ENCODE data around the gene CEP57.
"Not testable (repeated sequence)": the region's sequence is repeated elsewhere in the genome, so short reads cannot be mapped to it uniquely, and the experiment has no call there.

CEP57 gene

DNA sequence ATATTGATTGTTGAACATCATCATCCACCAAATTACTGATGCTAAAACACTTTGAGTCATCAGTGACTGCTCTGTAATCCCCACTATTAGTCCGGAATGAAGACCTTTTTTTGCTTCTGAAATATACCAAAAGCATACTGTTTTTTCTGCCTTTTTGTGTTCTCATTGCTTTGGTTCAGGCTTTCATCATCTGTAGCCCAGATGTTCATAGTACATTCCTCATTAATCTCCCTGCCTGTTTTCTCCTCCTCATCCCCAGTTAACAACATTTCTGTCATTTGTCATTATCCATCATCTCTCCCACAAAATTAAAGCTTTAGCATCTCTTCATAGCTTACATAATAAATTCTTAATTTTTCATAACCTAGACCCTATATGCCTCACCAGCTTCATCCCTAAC, 9.2 kb downstream of the CEP57 start:
- no peak for DNase-seq

DNA sequence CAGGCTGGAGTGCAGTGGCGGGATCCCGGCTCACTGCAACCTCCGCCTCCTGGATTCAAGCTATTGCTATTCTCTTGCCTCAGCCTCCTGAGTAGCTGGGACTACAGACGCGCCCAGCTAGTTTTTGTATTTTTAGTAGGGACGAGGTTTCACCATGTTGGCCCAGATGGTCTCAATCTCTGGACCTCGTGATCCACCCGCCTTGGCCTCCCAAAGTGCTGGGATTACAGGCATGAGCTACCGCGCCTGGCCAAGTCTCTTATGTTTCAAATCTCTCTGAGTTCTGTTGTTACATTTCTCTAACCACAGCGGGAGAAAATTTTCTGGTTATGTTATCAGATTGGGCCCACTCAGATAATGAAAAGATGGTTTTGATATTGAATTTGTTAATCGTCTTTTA, 10.1 kb downstream of the CEP57 start:
- no peak for DNase-seq

DNA sequence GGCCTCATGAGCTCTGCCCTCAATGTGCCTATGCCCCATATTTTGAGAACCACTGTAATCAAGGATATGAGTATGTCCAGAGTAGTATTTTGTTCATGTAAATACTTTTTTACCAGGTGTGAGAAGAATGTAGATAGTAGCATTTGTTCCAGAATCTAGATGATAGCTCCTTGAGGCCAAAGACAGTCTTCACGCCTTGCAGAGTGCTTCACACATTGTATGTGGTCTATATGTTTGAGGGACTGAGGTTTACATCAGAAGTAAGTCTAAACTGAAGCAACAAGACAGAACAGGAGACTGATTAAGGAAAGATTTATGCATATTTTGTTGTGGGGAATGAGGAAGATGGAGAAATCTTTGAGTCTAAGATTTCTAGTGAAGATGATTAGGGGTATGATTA, 12.5 kb downstream of the CEP57 start:
- DNase-seq = no peak

DNA sequence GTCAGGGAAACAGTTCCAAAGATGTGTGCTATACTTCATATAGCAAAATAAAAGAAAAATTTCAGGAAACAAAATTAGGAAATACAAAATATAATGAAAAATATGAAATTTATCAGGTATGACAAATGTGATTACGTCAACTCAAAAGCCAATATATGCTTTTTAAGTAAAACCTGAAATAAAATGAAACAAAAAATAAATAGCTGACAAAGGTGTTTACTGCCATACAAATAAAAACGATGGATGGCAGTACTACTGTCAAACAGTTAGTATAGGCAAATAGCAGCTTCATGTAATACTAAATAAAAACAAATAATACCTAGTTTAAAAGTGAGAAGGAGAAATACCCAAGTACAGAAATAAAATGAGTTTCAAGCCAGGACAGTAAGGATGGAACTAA, 13.7 kb downstream of the CEP57 start:
- no peak for DNase-seq

DNA sequence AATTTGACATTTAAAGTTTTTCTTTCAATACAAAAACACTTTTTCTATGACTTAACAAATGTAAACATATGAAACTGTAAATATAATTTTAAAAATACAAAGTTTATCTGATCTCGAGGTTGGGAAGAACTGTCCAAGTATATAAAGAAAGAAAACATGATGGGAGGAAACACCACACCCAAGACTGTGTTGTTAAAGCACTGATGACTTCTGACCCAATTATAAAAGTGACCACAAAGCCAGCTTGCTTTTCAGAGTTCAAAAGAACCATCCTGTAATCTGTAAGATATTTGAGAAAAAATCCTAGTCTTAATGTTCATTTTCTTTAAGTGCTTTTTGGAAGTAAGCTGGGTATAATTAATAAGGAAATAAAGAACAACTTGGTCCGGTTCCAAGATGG, 15.6 kb downstream of the CEP57 start:
- no peak for DNase-seq

DNA sequence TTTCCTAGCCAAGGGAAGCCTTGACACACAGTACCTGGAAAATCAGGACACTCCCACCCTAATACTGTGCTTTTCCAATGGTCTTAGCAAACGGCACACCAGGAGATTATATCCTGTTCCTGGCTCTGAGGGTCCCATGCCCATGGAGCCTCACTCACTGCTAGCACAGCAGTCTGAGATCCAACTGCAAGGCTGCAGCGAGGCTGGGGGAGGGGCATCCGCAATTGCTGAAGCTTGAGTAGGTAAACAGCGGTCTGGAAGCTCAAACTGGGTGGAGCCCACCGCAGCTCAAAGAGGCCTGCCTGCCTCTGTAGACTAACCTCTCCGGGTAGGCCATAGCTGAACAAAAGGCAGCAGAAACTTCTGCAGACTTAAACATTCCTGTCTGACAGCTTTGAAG, 16.2 kb downstream of the CEP57 start:
- not testable (repeated sequence) for DNase-seq

DNA sequence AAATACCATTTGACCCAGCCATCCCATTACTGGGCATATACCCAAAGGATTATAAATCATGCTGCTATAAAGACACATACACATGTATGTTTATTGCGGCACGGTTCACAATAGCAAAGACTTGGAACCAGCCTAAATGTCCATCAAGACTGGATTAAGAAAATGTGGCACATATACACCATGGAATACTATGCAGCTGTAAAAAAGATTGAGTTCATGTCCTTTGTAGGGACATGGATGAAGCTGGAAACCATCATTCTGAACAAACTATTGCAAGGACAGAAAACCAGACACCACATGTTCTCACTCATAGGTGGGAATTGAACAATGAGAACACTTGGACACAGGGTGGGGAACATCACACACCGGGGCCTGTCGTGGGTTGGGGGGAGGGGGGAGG, 20.8 kb downstream of the CEP57 start:
- not testable (repeated sequence) for DNase-seq

DNA sequence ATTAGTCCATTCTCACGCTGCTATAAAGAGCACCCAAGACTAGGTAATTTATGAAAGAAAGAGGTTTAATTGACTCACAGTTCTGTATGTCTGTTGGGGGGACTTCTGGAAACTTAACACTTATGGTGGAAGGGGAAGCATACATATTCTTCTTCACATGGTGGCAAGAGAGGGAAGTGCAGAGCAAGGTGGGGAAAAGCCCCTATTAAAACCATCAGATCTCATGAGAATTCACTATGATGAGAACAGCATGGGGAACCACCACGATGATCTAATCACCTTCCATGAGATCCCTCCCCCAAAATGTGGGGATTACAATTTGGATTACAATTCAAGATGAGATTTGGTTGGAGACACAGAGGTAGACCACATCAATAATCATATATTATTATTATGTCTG, 25.7 kb downstream of the CEP57 start:
- no peak for DNase-seq

DNA sequence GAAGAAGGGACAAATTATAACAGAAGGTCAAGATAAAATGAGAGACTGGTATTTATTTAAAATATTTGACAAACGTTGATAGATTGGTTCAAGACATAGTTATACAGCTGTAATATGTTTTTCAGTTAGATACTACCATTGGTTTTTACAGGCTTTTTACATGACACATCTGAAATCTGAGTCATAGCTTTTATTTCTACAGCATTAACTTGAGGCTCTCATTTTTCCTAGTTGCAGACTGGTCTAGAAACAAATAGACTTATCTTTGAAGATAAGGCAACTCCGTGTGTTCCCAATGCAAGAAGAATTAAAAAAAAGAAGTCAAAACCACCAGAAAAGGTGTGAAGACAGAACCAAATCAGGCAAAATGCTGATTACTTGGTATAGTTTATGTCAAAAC, 31.3 kb downstream of the CEP57 start:
- no peak for DNase-seq

DNA sequence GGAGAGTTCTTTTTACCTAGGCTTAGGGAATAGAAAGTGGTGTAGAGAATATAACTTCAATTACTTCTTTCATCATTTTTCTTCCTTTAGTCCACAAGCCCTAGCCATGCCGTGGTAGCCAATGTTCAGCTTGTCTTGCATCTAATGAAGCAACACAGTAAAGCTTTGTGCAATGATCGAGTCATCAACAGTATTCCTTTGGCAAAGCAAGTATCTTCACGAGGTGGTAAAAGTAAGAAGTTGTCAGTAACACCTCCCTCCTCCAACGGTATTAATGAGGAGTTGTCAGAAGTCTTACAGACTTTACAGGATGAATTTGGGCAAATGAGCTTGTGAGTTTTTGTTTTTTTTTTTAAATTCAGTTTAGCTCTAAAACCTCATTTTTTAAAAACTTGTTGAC, 37.4 kb downstream of the CEP57 start:
- DNase-seq = no peak

DNA sequence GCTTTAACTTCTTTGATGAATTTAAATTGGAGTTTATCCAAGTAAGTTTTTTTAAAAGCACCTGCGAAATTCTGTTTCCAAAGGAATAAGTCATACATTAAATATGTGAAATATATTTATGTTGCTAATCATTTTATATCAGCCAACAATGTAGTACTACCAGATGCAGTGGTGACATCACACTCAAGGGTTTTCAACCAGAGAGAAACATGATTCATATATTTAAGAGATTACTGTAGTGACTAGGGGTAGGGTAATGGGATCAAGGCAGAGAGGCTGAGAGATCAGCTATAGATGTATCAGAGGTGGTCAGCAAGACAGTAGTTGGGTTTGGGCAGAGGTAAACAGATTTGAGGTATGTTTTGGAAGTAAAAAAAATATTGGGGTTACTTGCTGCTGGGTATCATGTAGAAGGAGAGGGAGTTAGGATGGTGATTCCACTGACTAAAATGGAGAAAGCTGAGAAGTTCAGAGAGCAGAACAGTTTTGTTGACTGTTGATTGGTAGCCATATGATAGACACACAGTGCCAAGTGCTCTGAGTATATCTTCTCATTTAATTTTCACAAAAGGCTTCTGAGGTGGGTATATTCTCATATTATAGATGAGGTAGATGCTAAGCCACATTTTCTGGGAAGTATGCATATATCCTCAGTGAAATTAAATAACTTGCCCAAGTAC, 39.4 kb downstream of the CEP57 start:
- DNase-seq = no peak

DNA sequence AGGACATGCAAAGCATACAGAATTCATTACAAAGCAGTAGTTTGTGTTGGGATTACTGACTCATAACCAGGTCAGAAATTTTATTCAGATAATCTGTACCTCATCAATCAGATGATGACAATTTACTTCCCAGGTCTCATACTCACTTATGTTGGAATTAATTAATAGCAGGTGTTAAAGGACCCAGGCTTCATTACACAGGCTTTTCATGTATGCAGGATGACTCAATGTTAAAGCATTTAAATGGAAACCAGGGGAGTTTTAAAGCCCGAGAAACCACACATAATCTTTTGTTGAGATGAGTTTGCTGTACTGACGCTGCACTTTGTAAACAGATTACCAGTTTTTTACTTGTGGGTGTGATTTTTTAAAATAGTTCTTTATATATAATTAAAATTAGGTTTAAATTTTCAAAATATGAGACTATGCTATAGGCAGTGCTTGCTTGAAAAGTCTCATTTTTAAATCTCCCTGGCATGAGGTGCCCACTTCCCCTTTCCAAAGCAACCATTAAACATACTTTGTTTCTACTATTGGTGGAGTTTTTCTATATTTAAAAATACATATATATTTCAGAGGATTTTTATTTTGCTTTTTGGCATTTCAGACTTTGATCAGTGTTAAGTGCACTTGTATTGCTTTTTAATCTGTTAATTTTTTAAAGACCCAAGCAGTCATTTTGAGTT, 41.0 kb downstream of the CEP57 start:
- no peak for DNase-seq

DNA sequence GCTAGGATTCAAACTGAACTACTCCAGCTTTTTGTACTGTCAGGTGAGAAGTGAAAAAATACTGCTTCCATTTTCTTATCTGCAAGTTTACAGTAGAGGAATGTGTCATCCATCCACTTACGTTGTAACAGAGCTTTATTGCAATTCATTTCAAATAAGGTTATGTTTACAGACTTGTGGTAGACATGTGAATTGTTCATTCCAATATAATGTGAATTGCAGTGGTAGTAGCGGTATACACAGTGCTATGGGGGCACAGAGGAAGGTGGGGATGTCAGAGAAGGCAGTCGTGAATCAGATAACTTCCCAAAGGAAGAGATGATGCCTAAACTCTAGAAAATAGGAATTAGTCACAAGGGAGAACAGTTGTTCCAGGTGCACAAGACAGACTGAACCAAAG, 42.5 kb downstream of the CEP57 start:
- DNase-seq = no peak

DNA sequence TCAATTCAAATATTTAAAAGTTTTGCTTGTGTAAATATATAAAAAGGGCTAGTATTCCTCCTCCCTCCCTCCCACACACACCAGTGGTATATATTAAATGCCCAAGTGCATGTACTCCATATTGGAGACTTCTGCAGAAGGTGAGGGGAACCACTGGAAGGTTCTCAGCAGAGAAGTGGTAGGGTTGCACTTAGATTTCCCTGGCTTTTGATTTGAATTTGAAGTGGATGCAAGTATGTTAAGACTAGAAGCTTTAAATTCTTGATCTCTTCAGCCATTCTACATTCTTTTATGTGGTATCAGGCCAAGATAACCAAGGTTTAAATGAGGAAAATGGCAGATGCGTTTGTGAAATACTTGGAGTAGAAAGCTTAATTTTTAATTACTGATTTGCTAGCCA, 43.1 kb downstream of the CEP57 start:
- no peak for DNase-seq

DNA sequence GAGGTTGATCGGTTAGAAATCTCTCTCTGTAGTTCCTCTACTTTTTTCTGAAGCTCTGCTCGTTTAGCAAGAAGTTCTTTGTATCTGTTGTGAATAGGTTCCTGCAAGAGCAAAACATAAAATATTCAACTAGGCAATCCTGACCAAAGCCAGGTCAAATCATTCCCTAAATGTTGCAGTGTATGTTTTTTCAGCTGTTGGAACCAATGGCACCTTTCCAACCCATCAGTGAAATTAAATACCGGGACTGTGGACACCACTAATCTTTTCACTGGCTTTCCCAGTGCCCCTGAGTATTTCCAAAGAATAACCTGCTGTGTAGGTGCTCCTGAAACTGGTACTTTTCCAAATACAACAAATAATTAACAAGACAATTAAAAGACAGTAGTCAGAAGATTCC, 45.1 kb downstream of the CEP57 start:
- no peak for DNase-seq

DNA sequence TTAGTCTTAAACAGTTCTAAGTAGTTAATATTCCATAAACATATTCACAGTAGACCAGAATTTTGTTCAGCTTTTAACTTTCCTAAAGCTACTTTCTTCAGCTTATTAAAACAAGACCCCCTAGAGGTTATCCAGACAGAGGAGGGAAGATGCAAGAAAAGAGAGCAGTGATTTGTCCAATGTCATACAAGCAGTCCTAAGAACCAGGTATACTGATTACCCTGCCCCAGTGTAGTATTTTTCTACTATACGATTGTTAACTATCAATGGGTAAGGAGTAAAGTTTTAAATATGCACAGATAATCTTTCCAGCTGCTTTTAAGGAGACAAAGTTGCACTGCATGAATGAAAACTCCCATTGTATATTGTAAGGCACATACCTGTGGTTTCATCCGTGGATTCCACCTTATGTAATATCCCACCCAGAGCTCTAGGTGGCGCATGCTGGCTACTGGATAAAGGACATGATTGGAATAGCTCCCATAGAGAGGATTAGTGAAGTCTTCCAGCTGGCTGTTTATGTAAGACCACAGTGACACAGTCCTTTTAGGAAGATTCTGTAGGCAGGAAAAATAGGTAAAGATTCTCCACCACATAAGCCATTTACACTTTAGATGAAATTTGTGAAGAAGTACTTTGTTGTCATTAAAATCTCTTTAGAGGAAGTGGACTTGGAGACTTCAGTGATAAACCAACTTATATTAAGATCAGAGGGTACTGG, 45.6 kb downstream of the CEP57 start:
- DNase-seq = peak; percentile 91

DNA sequence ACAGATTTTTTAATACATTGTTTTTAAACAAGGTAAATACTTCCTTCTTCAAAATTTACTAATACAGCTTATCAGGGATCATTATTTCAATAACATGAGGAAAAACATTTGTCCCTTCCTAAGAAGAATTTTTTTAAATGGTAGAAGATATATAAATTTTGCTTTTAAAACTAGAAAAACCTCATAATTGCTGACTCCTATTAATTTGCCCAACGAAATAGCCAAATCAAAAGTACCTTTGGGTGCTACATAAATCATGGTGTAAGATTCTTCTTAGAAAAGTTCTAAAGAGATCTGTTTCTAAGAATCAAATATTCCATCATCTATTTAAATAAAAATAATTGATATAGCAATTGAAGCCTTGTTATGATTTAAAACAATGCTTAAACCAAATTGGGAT, 54.9 kb downstream of the CEP57 start:
- no peak for DNase-seq

DNA sequence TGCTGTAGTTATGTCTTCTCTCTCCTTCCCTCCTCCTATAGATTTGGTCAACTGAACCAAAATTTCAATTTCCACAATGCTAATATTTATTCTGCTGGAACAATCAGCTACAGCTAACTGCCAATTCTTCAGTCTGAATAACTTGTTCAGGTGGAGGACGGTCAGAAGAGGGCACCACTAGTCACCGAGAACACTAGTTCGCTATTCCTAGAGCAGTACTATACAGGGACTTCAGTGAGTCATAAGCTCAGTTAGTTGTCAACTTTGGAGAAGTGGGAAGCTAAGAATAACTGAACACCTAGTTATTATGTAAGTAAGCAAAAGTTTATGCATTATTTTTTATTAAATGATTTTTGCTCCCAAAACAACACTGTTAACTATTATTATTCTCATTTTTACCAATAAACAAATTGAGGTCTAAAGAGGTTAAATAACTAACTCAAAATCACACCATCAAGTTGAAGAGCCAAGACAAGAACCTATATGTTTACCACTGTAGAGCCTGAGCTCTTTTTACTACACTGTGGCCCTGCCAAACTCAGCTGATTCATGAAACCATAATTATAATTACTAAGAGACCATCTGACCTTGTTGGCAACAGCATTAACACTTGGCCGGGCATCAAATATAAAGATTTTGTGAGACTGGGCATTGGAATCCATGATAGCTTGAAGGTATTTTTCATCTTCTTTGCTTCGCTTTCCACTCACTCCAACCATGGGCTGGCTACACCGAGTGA, 59.0 kb downstream of the CEP57 start:
- DNase-seq = peak; percentile 75

DNA sequence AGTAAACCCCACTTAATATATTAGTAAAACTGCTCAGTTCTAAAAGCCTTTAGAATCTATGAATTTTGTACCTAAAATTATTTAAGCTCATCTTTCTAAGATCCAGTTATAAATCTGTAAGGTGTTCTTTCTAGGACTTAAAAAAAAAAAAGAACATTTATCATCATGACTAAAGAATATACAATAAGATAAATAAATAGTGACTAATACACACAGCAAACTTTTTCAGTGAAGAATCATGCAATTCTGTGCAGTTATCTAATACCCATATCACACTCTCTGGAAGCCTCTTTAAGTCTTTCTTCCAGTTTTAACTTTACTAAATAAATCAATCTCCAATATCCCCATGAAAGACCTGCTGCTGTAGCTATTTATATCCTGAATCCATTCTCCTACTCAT, 59.8 kb downstream of the CEP57 start:
- no peak for DNase-seq

DNA sequence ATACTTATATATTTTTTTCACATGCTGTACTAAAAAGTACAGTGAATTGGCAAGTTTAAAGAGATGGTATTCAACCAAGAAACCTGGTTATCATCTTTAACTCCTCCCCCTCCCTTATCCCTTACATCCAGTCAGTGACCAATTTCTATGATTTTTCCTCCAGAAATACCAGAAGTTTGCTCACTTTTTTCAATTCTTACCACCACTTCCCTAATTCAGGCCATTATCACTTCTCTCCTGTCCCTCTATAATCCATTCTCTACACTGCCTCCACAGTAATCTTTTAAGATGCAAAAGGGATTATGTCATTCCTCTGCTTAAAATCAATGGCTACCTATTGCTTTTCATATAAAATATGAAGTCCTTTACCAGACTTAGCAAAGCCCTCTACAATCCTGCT, 62.8 kb downstream of the CEP57 start:
- DNase-seq = no peak

DNA sequence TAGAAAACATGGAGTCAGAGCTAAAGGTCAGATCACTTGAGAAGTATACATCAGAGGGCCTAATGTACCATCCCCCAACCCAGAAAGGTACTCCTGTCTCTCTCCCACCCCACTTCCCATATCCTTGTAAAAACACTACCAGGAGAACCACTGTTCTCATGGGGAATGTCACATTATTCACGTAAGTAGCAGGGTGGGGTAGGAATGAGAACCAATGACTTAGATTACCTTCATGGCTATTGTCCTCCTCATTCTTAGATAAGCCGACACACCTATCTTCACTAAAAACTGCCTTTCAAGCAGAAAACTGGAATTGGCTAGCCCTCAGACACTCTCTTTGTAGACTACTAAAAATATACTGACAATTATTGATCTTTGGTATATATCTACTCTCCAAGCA, 63.6 kb downstream of the CEP57 start:
- no peak for DNase-seq

DNA sequence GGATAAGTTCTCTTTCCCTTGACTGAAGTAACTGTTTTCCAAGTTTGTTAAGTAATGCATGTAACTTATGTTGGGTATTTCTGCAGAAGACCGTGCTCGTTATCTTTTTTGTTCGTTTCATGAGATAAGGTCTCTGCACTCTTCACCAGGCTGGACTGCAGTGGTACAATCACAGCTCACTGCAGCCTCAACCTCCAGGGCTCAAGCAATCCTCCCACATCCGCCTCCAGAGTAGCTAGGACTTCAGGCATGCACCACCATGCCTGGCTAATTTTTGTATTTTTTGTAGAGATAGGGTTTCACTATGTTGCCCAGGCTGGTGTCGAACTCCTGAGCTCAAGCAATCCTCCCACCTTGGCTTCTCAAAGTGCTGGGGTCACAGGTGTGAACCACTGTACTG, 64.1 kb downstream of the CEP57 start:
- not testable (repeated sequence) for DNase-seq

DNA sequence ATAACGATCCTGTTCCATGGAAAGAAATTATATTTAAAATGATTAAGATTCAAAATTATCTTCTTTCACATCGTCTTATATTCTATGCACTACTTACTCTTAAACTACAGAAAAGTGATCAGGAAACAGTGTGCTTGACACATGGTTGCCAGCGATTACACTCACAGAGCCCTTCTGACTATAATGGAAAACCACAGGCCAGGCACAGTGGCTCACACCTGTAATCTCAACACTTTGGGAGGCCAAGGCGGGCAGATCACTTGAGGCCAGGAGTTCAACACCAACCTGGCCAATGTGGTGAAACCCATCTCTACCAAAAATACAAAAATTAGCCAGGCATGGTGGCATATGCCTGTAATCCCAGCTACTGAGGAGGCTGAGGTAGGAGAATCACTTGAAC, 69.7 kb downstream of the CEP57 start:
- DNase-seq = not testable (repeated sequence)

Measured in DMS53 (cell line).